Measurements from ENCODE around the gene SMG9.

The SMG9 gene

GRCh38 chr19:43754503-43755255, at the start of gene SMG9:
Gene SMG9, minus strand, starts transcription at chr19:43754962. Its CDS starts 4,221 bp downstream, at chr19:43750741.
- peak within 1 kb of the TSS; percentile 100 for H3K27ac ChIP-seq (ENCODE audit: low read depth, low read length)

GRCh38 chr19:43804432-43804831, 49.7 kb upstream of the SMG9 start:
- Histone ChIP-seq H3K27ac (ENCODE audit: low read depth, low read length) (no peak overlapping the region), H3K27me3 (ENCODE audit: control insufficient read depth in 1 of 2, insufficient read depth in 2 of 2, low read length in 2 of 2) (peaks cover 0 to 3% of the 10 kb centered on the region in 2 donors), H3K4me1 (ENCODE audit: control insufficient read depth in 1 of 2, insufficient read depth in 2 of 2, low read length in 2 of 2) (no peaks in the 10 kb centered on the region), H3K36me3 (ENCODE audit: control insufficient read depth in 1 of 2, insufficient read depth in 2 of 2, low read length in 2 of 2) (no peaks in the 10 kb centered on the region), H3K4me3 (ENCODE audit: low read depth in 1 of 2, low read length in 2 of 2) (no peak overlapping the region), H3K9me3 (ENCODE audit: control insufficient read depth in 1 of 2, low read length in 2 of 2) (no peaks in the 10 kb centered on the region), H3K9ac (ENCODE audit: low read depth in 1 of 2, low read length in 2 of 2) (no peak overlapping the region)

More at GRCh38 chr19:43754503-43755255, at the start of gene SMG9:
- Histone ChIP-seq H3K36me3 (ENCODE audit: control insufficient read depth in 1 of 2, insufficient read depth in 2 of 2, low read length in 2 of 2) (peaks cover 9 to 15% of the 10 kb centered on the region in 2 donors), H3K4me1 (ENCODE audit: control insufficient read depth in 1 of 2, insufficient read depth in 2 of 2, low read length in 2 of 2) (peaks cover 21 to 22% of the 10 kb centered on the region in 2 donors), H3K9me3 (ENCODE audit: control insufficient read depth in 1 of 2, low read length in 2 of 2) (no peaks in the 10 kb centered on the region), H3K9ac (ENCODE audit: low read depth in 1 of 2, low read length in 2 of 2) (peak within 1 kb of the TSS; percentile 83 to 92), H3K27me3 (ENCODE audit: control insufficient read depth in 1 of 2, insufficient read depth in 2 of 2, low read length in 2 of 2) (no peaks in the 10 kb centered on the region), H3K4me3 (ENCODE audit: low read depth in 1 of 2, low read length in 2 of 2) (peak within 1 kb of the TSS; percentile 85 to 97)

GRCh38 chr19:43802216-43802951, 47.6 kb upstream of the SMG9 start, which contains the start of gene LYPD5:
Gene LYPD5, minus strand, starts transcription at chr19:43802447. Its CDS starts 67 bp downstream, at chr19:43802380.
- Histone ChIP-seq H3K4me3 (ENCODE audit: low read depth in 1 of 2, low read length in 2 of 2) (no peak within 1 kb of the TSS), H3K36me3 (ENCODE audit: control insufficient read depth in 1 of 2, insufficient read depth in 2 of 2, low read length in 2 of 2) (no peaks in the 10 kb centered on the region), H3K9me3 (ENCODE audit: control insufficient read depth in 1 of 2, low read length in 2 of 2) (no peaks in the 10 kb centered on the region), H3K27ac (ENCODE audit: low read depth, low read length) (no peak within 1 kb of the TSS), H3K27me3 (ENCODE audit: control insufficient read depth in 1 of 2, insufficient read depth in 2 of 2, low read length in 2 of 2) (peaks cover 0 to 6% of the 10 kb centered on the region in 2 donors), H3K9ac (ENCODE audit: low read depth in 1 of 2, low read length in 2 of 2) (no peak within 1 kb of the TSS), H3K4me1 (ENCODE audit: control insufficient read depth in 1 of 2, insufficient read depth in 2 of 2, low read length in 2 of 2) (peaks cover 6 to 11% of the 10 kb centered on the region in 2 donors)

- H3K36me3 ChIP-seq (ENCODE audit: control insufficient read depth in 1 of 2, insufficient read depth in 2 of 2, low read length in 2 of 2) = no peaks in the 10 kb centered on the region
- no peak overlapping the region for H3K27ac ChIP-seq (ENCODE audit: low read depth, low read length)
- no peak overlapping the region for H3K4me3 ChIP-seq (ENCODE audit: low read depth in 1 of 2, low read length in 2 of 2)
- peaks cover 6 to 11% of the 10 kb centered on the region in 2 donors for H3K4me1 ChIP-seq (ENCODE audit: control insufficient read depth in 1 of 2, insufficient read depth in 2 of 2, low read length in 2 of 2)
- peak overlapping the region in 1 of 2 donors; percentile 12 for H3K9ac ChIP-seq (ENCODE audit: low read depth in 1 of 2, low read length in 2 of 2)
- no peaks in the 10 kb centered on the region for H3K9me3 ChIP-seq (ENCODE audit: control insufficient read depth in 1 of 2, low read length in 2 of 2)
- H3K27me3 ChIP-seq (ENCODE audit: control insufficient read depth in 1 of 2, insufficient read depth in 2 of 2, low read length in 2 of 2) = peaks cover 0 to 6% of the 10 kb centered on the region in 2 donors
These were observed 44.9 kb upstream of the SMG9 start for GRCh38 chr19:43799502-43800142.

- Histone ChIP-seq H3K36me3 (ENCODE audit: control insufficient read depth in 1 of 2, insufficient read depth in 2 of 2, low read length in 2 of 2) (no peaks in the 10 kb centered on the region), H3K27me3 (ENCODE audit: control insufficient read depth in 1 of 2, insufficient read depth in 2 of 2, low read length in 2 of 2) (peaks cover 0 to 6% of the 10 kb centered on the region in 2 donors), H3K4me1 (ENCODE audit: control insufficient read depth in 1 of 2, insufficient read depth in 2 of 2, low read length in 2 of 2) (peaks cover 6 to 11% of the 10 kb centered on the region in 2 donors), H3K4me3 (ENCODE audit: low read depth in 1 of 2, low read length in 2 of 2) (peak overlapping the region; percentile 69 to 78), H3K9me3 (ENCODE audit: control insufficient read depth in 1 of 2, low read length in 2 of 2) (no peaks in the 10 kb centered on the region), H3K9ac (ENCODE audit: low read depth in 1 of 2, low read length in 2 of 2) (peak overlapping the region; percentile 36 to 64), H3K27ac (ENCODE audit: low read depth, low read length) (peak overlapping the region; percentile 32)
These were observed 44.0 kb upstream of the SMG9 start for GRCh38 chr19:43798546-43799409.

- H3K27ac ChIP-seq (ENCODE audit: low read depth, low read length) = no peak overlapping the region
- H3K27me3 ChIP-seq (ENCODE audit: control insufficient read depth in 1 of 2, insufficient read depth in 2 of 2, low read length in 2 of 2) = peaks cover 0 to 6% of the 10 kb centered on the region in 2 donors
- H3K4me1 ChIP-seq (ENCODE audit: control insufficient read depth in 1 of 2, insufficient read depth in 2 of 2, low read length in 2 of 2) = peaks cover 6 to 11% of the 10 kb centered on the region in 2 donors
- peak overlapping the region; percentile 69 to 78 for H3K4me3 ChIP-seq (ENCODE audit: low read depth in 1 of 2, low read length in 2 of 2)
- no peaks in the 10 kb centered on the region for H3K9me3 ChIP-seq (ENCODE audit: control insufficient read depth in 1 of 2, low read length in 2 of 2)
- no peaks in the 10 kb centered on the region for H3K36me3 ChIP-seq (ENCODE audit: control insufficient read depth in 1 of 2, insufficient read depth in 2 of 2, low read length in 2 of 2)
- peak overlapping the region; percentile 36 to 64 for H3K9ac ChIP-seq (ENCODE audit: low read depth in 1 of 2, low read length in 2 of 2)
These were observed 43.3 kb upstream of the SMG9 start for GRCh38 chr19:43798026-43798545.

- no peak overlapping the region for H3K4me3 ChIP-seq (ENCODE audit: low read depth in 1 of 2, low read length in 2 of 2)
- H3K36me3 ChIP-seq (ENCODE audit: control insufficient read depth in 1 of 2, insufficient read depth in 2 of 2, low read length in 2 of 2) = no peaks in the 10 kb centered on the region
- H3K9me3 ChIP-seq (ENCODE audit: control insufficient read depth in 1 of 2, low read length in 2 of 2) = no peaks in the 10 kb centered on the region
- H3K4me1 ChIP-seq (ENCODE audit: control insufficient read depth in 1 of 2, insufficient read depth in 2 of 2, low read length in 2 of 2) = peaks cover 6 to 11% of the 10 kb centered on the region in 2 donors
- H3K9ac ChIP-seq (ENCODE audit: low read depth in 1 of 2, low read length in 2 of 2) = no peak overlapping the region
- H3K27ac ChIP-seq (ENCODE audit: low read depth, low read length) = no peak overlapping the region
- peaks cover 0 to 6% of the 10 kb centered on the region in 2 donors for H3K27me3 ChIP-seq (ENCODE audit: control insufficient read depth in 1 of 2, insufficient read depth in 2 of 2, low read length in 2 of 2)
These were observed 42.8 kb upstream of the SMG9 start for GRCh38 chr19:43797556-43797955.

- H3K4me3 ChIP-seq (ENCODE audit: low read depth in 1 of 2, low read length in 2 of 2) = no peak overlapping the region
- no peak overlapping the region for H3K9ac ChIP-seq (ENCODE audit: low read depth in 1 of 2, low read length in 2 of 2)
- H3K9me3 ChIP-seq (ENCODE audit: control insufficient read depth in 1 of 2, low read length in 2 of 2) = no peaks in the 10 kb centered on the region
- no peaks in the 10 kb centered on the region for H3K36me3 ChIP-seq (ENCODE audit: control insufficient read depth in 1 of 2, insufficient read depth in 2 of 2, low read length in 2 of 2)
- H3K4me1 ChIP-seq (ENCODE audit: control insufficient read depth in 1 of 2, insufficient read depth in 2 of 2, low read length in 2 of 2) = peaks cover 6 to 11% of the 10 kb centered on the region in 2 donors
- peaks cover 0 to 6% of the 10 kb centered on the region in 2 donors for H3K27me3 ChIP-seq (ENCODE audit: control insufficient read depth in 1 of 2, insufficient read depth in 2 of 2, low read length in 2 of 2)
- no peak overlapping the region for H3K27ac ChIP-seq (ENCODE audit: low read depth, low read length)
These were observed 42.4 kb upstream of the SMG9 start for GRCh38 chr19:43797118-43797517.

GRCh38 chr19:43790587-43790986, 35.8 kb upstream of the SMG9 start:
- no peaks in the 10 kb centered on the region for H3K36me3 ChIP-seq (ENCODE audit: control insufficient read depth in 1 of 2, insufficient read depth in 2 of 2, low read length in 2 of 2)

More at GRCh38 chr19:43790587-43790986, 35.8 kb upstream of the SMG9 start:
- Histone ChIP-seq H3K27me3 (ENCODE audit: control insufficient read depth in 1 of 2, insufficient read depth in 2 of 2, low read length in 2 of 2) (no peaks in the 10 kb centered on the region), H3K4me3 (ENCODE audit: low read depth in 1 of 2, low read length in 2 of 2) (no peak overlapping the region), H3K4me1 (ENCODE audit: control insufficient read depth in 1 of 2, insufficient read depth in 2 of 2, low read length in 2 of 2) (no peaks in the 10 kb centered on the region), H3K9ac (ENCODE audit: low read depth in 1 of 2, low read length in 2 of 2) (no peak overlapping the region), H3K27ac (ENCODE audit: low read depth, low read length) (no peak overlapping the region), H3K9me3 (ENCODE audit: control insufficient read depth in 1 of 2, low read length in 2 of 2) (no peaks in the 10 kb centered on the region)
